K562 (cell line): Measurements from ENCODE around the gene ENG. TPM values are rescaled to one million over a fixed set of nuclear protein-coding genes. Genes with fewer than 3 reads are reported as not detected.
A peak's percentile ranks its signal among the peaks of the same experiment; 100 is the strongest.

ENCODE experiments used
- CREB1 ChIP-seq, 2 experiments: sonication (generic) in 1 of 2; formaldehyde crosslinking in 1 of 2; IDR thresholded peaks; 2 replicates each; pipeline versions ENCODE4 v1.6.1 to v1.8.0; 2012 to 2022; ENCODE audit warnings: inconsistent platforms in 1 of 2, mild to moderate bottlenecking in 1 of 2, missing genetic modification reagents in 1 of 2, moderate library complexity in 1 of 2
- ETV5 ChIP-seq: sonication (generic); formaldehyde crosslinking; IDR thresholded peaks from 2 replicates; pipeline ENCODE4 v1.4.0; 2020; ENCODE audit warnings: low read depth, mild to moderate bottlenecking, missing genetic modification reagents
- FOXJ2 ChIP-seq: fragments of 200-800 bp; sonication (Bioruptor generic); IDR thresholded peaks from 2 replicates; pipeline ENCODE4 v1.6.1; 2016; ENCODE audit warnings: missing genetic modification characterization, missing compliant biosample characterization
- HDAC1 ChIP-seq, 2 experiments: fragments of 450-650 bp; IDR thresholded peaks; 2 replicates each; pipeline ENCODE4 v1.6.1; 2016 to 2017; ENCODE audit warnings: inconsistent platforms in 1 of 2, mild to moderate bottlenecking in 1 of 2, moderate library complexity in 1 of 2
- polyA plus RNA-seq, 8 experiments: library from polyadenylated mRNA; depleted of rRNA in 4 of 8; stranded (reverse) in 5 of 8; unstranded in 3 of 8; fragments of >200 nt; fragmentation: Nextera tagmentation in 2 of 8; fragmentation: Illumina TruSeq in 1 of 8; extraction: Ambion mirVana in 2 of 8; extraction: Trizol in 1 of 8; gene quantifications; 2 replicates each; pipeline versions ENCODE4 v1.2.1 to v1.2.3, GENCODE V29; 2011 to 2014; ENCODE audit warnings: inconsistent platforms in 1 of 8, missing spikeins in 1 of 8
- total RNA-seq, 7 experiments: library from RNA; depleted of rRNA in 6 of 7; stranded (reverse); fragments of >200 nt in 6 of 7; fragmentation: Illumina TruSeq in 2 of 7; extraction: Trizol in 2 of 7; gene quantifications; 2 replicates each; pipeline versions ENCODE4 v1.2.1 to v1.2.3, GENCODE V29; 2011 to 2021; ENCODE audit warnings: low replicate concordance in 1 of 7
- TF ChIP-seq, protein P1 (sequence below): fragments of 450-650 bp; IDR thresholded peaks from 2 replicates; pipeline ENCODE4 v1.6.1; 2016; ENCODE audit warnings: low read depth
- TF ChIP-seq, protein P2 (sequence below): fragments of 250-450 bp; sonication (Bioruptor Pico); IDR thresholded peaks from 2 replicates; pipeline ENCODE4 v1.5.0; 2021; ENCODE audit warnings: mild to moderate bottlenecking, moderate library complexity
- TF ChIP-seq, protein P3 (sequence below): fragments of 150-350 bp; conservative IDR thresholded peaks from 2 replicates; pipeline ENCODE4 v1.6.1; 2014; ENCODE audit warnings: low read length

The ENG gene
- total and polyA plus RNA-seq, 9 of the 15 experiments (the other 6 are each of a cell fraction or from before 2014, with no cell fraction given): 0.04 to 0.40 (median 0.14) TPM; not detected in 1

DNA sequence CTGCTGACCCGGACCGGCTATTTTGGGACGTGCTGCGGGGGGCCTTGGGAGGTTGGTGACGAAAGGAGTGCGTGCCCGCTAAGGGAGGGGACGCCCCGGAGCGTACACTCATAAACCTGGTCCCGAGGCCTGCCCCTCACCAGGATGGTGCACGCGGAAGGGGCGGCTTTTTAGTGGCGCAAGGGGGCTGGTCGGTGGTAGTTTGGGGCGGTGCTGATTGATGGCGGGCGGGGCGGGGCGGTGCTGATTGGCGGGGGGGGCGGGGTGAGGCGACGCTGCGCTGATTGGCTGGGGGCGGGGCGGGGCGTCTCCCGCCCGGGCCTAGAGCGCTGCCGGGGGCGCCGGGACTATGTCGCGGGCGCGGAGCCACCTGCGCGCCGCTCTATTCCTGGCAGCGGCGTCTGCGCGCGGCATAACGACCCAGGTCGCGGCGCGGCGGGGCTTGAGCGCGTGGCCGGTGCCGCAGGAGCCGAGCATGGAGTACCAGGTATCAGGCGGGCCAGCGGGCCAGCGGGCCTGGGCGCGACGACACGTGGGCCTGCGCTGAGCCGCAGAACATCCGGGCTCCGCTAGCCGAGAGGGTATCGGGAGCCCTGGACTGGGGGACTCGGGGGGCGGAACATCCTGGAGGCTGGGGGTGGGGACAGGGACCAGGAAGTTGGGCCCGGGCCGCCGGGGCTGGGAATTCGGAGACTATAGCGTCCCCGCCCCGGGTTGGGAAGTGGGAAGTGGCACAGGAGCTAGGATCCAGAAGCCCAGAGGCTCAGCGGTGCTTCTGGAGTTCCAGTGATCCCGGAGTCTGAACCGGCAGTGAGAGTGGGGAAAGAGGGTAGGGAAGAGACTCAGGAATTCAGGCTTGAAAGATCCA is 51.6 kb downstream of the ENG start, which contains the start of gene FPGS (continued):
- TF ChIP-seq, protein P1, sequence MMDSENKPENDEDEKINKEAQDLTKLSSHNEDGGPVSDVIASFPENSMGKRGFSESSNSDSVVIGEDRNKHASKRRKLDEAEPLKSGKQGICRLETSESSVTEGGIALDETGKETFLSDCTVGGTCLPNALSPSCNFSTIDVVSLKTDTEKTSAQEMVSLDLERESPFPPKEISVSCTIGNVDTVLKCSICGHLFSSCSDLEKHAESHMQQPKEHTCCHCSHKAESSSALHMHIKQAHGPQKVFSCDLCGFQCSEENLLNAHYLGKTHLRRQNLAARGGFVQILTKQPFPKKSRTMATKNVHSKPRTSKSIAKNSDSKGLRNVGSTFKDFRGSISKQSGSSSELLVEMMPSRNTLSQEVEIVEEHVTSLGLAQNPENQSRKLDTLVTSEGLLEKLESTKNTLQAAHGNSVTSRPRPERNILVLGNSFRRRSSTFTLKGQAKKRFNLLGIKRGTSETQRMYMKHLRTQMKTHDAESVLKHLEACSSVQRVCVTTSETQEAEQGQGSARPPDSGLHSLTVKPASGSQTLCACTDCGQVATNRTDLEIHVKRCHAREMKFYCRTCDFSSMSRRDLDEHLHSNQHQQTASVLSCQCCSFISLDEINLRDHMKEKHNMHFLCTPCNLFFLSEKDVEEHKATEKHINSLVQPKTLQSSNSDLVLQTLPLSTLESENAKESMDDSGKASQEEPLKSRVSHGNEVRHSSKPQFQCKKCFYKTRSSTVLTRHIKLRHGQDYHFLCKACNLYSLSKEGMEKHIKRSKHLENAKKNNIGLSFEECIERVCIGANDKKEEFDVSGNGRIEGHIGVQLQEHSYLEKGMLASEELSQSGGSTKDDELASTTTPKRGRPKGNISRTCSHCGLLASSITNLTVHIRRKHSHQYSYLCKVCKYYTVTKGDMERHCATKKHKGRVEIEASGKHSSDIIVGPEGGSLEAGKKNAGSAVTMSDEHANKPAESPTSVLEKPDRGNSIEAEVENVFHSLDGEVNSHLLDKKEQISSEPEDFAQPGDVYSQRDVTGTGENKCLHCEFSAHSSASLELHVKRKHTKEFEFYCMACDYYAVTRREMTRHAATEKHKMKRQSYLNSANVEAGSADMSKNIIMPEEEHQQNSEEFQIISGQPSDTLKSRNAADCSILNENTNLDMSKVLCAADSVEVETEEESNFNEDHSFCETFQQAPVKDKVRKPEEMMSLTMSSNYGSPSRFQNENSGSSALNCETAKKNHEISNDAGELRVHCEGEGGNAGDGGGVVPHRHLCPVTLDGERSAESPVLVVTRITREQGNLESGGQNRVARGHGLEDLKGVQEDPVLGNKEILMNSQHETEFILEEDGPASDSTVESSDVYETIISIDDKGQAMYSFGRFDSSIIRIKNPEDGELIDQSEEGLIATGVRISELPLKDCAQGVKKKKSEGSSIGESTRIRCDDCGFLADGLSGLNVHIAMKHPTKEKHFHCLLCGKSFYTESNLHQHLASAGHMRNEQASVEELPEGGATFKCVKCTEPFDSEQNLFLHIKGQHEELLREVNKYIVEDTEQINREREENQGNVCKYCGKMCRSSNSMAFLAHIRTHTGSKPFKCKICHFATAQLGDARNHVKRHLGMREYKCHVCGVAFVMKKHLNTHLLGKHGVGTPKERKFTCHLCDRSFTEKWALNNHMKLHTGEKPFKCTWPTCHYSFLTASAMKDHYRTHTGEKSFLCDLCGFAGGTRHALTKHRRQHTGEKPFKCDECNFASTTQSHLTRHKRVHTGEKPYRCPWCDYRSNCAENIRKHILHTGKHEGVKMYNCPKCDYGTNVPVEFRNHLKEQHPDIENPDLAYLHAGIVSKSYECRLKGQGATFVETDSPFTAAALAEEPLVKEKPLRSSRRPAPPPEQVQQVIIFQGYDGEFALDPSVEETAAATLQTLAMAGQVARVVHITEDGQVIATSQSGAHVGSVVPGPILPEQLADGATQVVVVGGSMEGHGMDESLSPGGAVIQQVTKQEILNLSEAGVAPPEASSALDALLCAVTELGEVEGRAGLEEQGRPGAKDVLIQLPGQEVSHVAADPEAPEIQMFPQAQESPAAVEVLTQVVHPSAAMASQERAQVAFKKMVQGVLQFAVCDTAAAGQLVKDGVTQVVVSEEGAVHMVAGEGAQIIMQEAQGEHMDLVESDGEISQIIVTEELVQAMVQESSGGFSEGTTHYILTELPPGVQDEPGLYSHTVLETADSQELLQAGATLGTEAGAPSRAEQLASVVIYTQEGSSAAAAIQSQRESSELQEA: no peak
- TF ChIP-seq HDAC1 (IDR thresholded peaks at IDR 0.05) (peak; percentile 87 to 98; a peak in 3 of 4 replicates), ETV5 (no peak; the same call in 1 of the 2 replicates), FOXJ2 (tag) (no peak), CREB1 (IDR thresholded peaks at IDR 0.05) (peak; percentile 65; the same call in 1 of the 2 replicates), CREB1 (CRISPR knock-in tag; IDR thresholded peaks at IDR 0.05) (peak; percentile 32; the same call in 1 of the 2 replicates)
- TF ChIP-seq, protein P2, sequence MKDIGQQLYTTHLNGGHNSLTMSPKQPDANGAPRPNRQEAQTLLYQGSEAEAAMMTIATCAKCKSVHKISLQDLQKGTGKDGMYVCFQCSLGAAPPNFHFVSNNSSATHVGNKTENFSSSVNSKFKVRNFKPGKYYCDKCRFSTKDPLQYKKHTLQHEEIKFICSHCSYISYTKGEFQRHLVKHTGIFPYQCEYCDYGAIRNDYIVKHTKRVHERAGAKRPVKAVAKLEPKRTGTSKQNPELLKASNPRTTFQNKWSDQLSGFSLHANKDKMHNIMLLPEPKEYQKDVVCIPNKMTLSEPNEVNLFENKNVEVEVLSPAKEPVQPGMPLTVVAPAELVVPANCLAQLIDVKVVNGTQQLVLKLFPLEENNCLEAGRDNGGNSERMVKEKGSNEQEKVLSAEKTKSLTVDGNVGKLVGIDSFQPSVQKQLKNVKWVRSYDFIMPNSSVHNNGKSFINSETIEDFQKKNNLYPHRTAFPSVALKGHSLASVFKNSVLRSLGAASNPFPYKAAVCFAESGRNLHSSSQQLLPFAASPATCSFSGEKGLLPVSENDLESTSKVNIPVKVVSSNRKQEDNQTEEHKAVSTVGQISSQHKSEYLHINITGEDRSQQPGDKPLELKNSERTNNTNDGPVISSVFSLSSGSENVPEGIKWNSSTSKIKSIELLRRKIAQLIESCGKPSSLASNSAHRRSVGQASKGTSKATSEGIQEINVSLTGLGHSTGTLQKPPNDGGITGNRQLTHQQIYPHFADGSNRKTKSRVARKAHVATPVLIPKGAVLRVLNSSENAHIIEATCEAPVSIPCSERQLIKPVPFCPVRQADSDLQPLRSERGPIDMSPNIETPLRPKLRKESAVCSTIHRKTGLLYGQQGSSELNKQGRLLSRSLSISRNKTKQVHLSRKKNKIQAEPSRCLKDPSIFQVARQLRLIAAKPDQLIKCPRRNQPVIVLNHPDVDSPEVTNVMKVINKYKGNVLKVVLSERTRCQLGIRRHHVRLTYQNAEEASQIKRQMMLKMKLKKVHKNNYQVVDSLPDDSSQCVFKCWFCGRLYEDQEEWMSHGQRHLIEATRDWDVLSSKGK (CRISPR knock-in tag): no peak
- TF ChIP-seq, protein P3, sequence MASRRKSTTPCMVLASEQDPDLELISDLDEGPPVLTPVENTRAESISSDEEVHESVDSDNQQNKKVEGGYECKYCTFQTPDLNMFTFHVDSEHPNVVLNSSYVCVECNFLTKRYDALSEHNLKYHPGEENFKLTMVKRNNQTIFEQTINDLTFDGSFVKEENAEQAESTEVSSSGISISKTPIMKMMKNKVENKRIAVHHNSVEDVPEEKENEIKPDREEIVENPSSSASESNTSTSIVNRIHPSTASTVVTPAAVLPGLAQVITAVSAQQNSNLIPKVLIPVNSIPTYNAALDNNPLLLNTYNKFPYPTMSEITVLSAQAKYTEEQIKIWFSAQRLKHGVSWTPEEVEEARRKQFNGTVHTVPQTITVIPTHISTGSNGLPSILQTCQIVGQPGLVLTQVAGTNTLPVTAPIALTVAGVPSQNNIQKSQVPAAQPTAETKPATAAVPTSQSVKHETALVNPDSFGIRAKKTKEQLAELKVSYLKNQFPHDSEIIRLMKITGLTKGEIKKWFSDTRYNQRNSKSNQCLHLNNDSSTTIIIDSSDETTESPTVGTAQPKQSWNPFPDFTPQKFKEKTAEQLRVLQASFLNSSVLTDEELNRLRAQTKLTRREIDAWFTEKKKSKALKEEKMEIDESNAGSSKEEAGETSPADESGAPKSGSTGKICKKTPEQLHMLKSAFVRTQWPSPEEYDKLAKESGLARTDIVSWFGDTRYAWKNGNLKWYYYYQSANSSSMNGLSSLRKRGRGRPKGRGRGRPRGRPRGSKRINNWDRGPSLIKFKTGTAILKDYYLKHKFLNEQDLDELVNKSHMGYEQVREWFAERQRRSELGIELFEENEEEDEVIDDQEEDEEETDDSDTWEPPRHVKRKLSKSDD: no peak
